Stimulated activated CD8-positive, alpha-beta memory T cell treated with anti-CD3 and anti-CD28 coated beads, Interleukin-4, amount 100 ng/mL, for 24 hours (primary cell): ENCODE data around the gene PRG3.
"Not testable (repeated sequence)": the region's sequence is repeated elsewhere in the genome, so short reads cannot be mapped to it uniquely, and the experiment has no call there.

Experiments
- DNase-seq: peaks from one replicate; pipeline ENCODE4 v3.0.0-alpha.2; 2020; ENCODE audit warnings: low read depth

PRG3 gene

DNA sequence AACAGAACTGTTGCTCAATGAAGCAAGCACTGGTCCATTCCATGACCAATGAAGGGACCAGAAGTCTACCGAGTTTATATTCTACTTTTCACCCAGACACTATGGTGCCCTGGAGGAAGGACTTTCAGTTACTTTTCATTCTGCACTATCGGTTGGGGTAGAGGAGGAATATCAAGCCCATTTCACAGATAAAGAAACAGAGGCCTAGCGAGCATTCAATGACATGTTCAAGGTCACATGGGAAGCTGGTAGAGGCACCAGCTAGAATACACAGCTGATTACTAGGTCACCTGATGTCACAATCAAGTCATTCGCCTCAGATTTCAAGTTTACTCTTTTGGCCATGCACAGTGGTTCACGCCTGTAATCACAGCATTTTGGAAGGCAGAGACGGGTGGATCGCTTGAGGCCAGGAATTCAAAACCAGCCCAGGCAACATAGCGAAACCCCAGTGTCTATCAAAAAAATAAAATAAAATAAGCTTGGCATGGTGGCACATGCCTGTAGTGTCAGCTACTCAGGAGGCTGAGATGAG lies 27.1 kb upstream of the PRG3 start:
- DNase-seq = no peak

DNA sequence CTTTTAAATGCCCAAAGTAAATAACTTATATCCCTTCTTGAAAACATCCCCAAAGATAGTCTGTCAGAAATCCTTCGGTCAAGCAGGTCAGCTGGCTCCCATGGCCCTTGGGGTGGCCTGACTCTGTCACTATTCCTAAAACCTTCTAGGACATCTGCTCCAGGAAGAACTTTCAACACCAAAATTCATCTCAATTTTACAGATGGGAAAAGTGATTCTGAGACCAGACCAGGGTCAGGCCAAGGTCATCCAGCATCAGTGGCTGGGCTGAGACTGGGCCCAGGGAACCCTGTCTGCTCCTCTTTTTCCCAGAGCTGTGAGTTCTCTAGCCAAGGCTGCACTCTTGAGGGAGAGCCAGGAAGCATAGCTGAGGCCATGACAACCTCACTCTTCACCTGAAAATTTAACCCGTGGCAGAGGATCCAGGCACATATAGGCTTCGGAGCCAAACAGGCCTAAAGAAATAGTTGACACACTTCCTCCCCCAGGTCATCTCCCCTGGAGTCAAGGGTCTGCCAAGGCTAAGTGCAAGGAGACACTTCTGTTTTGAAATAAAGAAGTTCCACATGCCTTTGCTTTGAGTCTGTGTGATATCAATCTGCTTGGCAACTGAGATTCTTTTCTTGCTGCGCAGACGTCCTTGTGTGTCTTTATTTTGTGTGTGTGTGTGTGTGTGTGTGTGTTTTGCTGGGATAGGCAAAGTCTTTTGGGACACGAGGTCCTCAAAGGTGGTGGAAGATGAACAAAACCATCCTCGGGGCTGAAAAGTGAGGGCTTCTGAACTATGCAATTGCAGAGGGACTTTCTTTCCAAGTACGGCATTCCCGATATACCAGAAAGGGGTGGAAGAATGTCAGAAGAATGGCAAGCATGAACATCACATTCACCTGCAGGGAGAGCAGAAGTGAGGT lies 26.3 kb upstream of the PRG3 start:
- DNase-seq = no peak

DNA sequence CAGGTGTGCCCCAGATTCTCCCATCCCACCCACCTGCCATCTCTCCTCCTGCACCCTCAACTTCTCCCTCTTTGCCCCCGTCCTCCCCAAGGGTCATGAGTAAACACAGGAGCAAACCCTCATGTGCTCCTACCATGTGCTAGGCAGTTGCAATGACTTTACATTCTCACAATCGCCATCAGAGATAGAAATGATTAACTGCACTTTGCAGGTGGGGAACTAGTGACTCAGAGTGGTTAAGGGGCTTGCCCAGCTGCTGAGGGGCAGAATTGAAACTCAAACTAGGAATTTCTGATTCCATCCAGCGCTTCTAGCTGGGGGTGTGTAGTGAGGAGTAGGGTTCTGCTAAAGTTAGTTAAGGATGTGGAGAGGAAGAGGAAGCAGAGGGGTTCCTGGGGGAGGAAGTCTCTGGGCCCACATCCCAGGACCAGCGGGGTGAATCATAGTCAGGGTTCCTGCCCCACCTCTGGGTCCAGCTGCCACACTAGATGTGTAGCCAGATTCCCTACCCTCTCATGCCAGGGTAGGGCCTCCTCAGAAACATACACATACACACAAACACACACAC lies 25.5 kb upstream of the PRG3 start:
- DNase-seq = no peak

DNA sequence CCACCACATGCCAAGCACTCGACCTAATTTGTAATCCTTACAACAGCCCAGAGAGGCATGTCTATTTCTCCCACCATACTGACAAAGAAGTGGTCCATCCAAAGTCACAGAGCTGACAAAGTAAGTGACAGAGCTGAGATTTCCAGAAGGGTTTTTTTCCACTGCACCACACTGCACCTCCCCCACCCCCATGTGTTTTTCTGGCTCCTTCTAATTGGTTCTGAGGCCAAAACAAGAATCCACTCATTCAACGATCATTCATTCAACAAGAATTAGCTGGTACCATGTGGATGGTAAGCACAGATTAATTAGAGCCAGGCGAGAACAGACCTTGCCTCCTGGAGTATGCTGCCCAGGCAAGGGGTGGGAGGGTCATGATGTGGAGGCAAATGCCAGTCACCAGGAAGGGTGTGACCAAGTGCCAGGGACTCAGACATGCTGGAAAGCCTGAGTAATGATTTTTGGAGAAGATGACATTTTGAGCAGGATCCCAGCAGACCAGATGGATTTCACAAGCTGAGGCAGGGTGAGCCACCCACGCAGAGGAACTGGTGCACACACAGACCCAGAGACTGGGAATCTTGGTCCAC lies 24.4 kb upstream of the PRG3 start:
- no peak for DNase-seq

DNA sequence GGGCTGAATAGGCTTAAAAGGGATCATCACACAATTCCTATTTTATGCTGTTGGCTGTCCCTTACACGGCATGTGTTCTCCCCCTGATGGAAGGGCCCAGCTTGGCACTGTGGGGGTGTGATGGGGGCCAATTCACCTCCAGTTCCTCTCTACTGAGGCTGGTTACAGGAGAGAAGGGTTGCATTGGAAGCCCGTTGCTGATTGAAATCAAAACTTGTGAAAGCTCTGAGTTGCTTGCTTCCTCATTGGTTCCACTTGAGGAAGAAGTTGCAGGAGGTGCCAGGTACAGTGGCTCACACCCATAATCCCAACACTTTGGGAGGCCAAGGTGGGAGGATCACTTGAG lies 22.8 kb upstream of the PRG3 start:
- DNase-seq = no peak

DNA sequence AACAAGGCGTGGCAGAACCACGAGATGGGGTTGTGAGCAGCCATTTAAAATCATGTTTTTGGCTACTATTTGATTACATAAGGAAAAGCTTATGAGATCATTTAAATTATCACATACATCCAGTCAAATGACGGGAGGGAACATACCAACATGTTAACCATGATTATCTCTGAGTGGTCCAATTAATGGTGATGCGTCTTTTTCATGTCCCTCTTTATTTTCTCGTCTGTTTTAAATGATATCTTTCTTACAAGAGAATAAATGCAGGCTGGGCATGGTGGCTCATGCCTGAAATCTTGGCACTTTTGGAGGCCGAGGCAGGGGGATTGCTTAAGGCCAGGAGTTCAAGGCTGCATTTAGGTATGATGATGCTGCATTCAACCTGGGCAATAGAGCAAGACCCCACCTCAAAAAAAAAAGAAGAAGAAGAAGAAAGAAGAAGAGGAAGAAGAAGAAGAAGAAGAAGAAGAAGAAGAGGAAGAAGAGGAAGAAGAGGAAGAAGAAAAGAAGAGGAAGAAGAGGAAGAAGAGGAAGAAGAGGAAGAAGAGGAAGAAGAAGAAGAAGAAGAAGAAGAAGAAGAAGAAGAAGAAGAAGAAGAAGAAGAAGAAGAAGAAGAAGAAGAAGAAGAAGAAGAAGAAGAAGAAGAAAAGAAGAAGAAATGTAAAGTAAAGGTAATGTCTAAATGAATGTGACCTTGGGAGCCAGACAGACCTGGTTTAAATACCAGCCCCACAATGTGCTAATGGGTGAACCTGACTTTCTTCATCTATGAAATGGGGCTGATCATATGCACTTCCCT lies 22.3 kb upstream of the PRG3 start:
- DNase-seq = not testable (repeated sequence)

DNA sequence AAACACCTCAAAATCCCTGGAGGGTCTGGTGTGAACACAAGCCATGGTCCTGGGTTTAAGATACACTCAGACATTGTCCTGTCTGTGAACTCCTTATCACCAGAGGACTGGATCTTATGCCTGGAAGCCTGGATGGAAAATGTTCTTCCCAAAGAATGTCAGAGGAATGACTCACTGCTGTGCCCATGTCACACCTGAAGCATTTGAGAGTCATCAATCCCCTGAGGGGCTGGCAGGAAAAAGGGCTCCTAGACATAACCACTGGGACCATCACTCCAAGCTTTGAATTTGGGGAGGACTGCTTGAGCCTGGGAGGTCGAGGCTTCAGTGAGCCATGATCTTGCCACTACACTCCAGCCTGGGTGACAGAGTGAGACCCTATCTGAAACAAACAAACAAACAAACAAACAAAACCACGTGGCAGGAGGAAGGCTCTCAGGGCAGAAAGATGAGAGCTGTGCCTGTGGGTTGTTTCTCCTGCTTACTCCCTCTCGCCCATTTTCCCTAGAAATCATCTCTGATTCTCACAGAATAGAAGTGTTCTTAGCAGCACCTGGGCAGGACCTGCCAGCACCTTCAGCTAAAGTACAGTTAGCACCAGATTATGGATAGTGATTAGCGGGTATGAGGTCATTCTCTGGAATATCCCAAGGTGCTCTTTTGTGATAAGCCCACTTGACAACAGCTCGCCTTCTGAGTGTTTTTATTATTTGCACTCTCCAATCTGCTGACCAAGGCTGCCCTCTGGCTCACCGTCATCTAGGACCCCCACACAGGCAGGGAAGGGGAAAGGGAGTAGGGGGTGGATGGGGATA lies 21.4 kb upstream of the PRG3 start:
- no peak for DNase-seq

DNA sequence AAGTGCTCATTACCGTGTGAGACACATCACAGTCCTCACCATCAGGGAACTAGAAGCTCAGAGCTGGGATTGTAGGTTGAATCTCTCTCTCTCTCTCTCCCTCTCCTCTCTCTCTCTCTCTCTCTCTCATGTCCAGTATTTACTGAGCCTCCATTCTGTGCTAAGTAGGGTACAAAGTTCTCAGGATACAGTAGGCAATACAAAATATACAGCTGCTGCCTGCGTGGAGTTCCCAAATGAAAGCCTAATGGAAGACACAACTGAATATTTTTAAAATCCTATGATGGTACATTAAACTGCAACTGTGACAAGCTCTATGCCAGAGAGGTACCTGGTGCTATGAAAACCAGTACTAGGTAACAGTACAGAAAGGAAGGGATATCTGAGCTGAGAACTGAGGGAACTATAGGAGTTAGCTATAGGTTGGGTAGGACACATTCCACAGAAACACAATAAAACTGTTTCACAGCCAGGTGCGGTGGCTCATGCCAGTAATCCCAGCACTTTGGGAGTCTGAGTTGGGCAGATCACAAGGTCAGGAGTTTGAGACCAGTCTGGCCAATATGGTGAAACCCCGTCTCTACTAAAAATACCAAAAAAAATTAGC lies 19.1 kb upstream of the PRG3 start:
- DNase-seq = no peak

DNA sequence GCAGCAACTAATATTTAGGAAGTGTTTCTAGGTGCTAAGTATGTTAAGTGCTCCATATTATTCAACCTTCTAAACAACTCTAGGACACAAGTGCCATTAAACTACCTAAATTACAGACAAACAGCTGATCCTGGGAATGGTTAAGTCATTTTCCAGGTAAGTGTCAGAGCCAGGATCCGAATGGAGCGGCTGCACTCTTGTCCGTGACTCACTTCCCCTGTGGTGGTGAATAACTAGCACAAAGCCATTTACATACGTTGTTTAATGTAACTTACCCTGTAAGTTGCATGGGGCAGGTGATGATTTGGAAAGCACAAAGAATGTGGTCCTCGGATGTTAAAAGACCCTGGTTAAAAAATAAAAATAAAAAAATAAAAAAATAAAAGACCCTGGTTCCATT lies 18.3 kb upstream of the PRG3 start:
- no peak for DNase-seq

DNA sequence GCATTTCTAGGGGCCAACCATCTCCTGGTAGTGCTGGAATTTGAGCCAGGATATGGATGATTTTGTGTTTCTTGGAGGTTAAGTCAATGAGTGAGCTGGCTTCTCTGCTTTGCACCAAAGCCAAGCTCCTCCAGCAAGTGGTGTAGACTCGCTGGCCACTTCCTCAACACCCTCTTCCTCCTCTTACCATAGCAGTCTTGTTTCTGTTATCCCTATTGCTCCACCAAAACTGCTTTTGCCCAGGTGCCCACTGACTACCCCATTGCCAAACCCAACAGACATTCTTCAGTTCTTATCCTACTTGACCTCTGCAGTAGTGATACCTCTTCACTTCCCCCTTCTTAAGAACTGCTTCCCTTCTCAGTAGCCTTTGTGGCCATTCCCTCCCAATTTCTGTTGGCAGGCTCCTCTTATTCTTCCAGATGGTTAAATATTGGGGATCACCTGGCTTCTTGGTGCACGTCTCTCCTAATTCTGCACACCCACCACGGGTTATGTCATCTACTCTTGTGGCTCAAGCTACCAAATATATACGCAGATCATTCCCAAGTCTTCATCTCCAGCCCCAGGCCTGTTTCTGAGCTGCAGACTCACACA lies 16.5 kb upstream of the PRG3 start:
- DNase-seq = no peak

DNA sequence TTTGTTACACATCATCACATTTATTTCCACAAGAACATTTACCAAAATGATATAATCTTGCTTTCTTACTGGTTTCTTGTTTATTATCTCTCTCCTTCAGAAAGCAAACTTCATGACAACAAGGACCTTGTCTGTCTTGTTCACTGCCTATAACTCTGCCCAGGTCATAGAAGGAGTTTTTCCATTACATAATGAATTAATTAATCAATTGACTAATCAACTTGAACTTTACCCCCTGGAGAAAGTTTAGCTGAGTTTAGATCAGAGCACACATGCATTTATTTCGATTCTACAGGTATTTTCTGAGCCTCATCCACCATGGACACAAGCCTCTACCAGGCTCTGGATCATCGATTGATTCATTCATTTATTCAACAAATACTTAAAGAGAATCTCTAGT lies 15.8 kb upstream of the PRG3 start:
- DNase-seq = no peak

DNA sequence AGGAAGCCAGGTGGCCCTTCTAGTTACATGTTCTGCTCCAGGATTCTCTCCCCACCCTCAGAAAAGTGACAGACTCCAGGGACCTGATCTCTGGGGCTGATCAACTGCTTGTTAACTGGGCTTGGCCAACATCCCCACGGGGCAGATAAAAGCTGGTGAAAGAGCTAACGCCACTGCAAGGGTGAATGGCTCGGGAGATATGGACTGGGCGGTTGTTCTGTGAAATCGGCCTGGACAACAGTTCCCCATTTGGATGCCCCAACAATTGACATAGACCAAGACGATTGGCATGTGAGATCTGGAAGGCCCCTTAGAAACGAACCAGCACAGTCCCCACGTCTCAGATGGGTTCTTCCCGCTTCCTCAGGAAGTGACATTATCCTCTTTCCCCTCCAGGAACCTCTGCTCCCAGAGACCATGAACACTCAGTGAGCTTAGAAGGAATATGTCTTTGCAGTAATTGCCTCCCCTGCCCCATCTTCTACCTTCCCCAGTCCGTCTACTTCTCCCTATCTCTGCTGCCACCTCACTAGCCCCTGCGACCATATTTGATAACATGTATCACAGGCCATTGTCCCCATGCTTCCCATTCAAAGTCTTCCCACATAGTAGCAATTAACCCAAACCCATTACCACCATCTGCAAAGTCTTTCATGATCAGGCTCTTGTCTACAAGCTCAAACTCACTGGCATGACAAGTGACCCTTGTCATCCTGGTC lies 15.1 kb upstream of the PRG3 start:
- DNase-seq = no peak

DNA sequence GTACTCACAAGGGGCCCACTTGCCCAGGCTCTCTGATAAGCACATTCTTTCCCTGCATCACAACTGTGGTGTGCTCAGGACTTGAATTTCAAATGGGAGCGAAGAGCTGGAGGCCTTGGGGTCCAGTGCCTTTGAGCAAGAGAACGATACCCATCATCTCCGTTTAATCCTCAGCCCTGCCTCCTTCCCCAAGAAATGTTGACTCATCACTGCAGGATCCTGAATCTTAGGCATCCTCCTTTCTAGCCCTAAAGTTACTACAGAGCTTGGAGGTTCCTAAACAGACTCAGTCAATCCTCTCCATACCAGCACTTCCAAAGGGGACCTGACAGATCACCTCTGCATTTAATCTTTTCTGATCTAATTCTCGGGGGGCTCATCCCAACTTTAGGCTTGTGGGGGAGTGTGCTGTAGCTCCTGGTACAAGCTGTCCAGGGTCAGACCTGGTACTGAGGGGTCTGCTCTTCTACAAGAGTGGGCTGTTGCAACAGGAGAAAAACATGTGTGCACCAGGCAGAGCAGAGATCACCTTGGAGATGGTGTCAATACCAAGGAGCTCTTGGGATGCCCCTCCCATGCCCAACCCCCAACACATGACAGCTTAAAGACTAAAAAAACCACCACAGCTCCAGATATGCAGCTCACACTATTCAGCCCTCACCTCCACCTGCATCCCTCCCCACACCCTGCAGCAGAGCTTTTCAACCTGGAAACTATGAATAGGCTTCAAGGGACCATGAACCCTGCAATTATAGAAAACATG lies 13.4 kb upstream of the PRG3 start:
- DNase-seq = no peak

DNA sequence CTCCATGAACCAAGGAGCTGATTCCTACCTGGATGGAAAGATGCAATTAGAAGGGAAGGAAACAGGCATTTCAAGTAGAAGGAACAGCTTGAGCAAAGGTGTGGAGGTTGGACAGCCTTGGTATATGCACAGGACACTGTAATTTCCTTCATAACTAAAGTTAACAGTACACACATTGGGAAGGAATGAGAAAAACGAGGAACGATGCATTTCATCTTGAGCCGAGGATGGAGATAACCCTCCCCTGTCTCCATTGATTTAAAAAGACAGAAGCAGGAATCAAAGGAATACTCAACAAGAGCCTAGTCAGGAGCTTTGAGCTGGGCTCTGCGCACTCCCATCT lies 11.8 kb upstream of the PRG3 start:
- DNase-seq = no peak

DNA sequence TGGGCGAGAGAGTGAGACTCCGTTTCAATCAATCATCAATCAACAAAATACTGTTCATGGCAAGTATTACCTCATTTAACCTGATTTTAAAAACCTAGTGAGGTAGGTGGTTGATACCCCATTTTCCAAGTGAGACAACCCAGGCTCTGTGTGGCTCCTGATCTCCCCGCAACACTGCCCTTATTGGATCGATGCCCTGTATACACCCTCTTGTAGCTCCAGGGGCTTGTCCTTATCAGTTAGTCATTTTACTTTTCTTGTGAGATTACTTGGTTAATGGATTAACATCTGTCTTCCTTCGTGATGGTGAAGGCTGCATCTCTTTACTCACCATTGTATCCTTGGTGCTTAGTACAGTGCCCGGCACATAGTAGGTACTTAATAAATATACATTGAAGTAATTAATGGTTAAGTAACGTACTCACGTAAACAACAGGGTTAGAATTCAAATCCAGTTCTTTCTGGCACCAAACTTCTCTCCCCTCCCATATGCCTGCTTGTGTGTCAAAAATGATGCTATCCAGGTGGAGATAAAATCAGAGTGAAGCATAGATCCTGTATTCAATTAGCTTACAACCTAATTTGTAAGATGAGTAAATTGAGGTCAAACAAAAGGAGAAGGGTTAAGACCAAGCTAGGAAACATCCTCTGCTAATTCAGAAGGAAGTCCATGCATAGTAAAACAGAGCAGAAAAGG lies 11.3 kb upstream of the PRG3 start:
- no peak for DNase-seq

DNA sequence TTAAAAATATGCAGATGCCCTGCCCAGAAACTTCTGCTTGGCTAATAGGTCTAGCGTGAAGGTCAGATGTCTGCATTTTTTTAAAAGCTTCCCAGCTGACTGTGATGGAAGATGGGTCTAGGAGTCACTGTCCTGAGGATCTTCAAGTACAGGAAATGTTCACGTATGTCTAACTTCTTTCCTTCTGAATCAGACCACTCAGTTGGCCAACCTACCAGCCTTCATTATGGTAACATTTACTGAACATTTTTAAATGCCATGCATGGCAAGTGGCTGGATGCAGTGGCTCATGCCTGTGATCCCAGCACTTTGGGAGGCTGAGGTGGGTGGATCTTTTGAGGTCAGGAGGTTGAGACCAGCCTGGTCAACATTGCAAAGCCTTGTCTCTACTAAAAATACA lies 10.6 kb upstream of the PRG3 start:
- no peak for DNase-seq

DNA sequence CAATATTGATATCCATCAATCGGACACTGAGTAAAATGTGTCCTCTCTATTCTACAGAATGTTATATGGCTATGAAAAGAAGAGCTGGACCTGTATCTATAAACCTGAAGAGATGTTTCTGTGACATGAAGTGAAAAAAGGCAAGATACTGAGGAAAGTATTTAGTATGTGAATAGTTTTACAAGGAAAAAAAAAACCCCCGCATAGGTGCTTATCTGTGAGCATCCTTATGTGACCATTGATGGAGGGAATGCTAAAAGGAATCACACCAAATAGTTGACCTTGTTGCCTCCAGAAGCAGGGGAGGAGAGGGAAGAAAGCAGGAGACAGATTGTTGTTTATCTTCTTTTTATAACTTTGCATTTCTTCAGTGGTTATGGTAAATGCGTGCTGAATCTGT lies 10.2 kb upstream of the PRG3 start:
- DNase-seq = no peak

DNA sequence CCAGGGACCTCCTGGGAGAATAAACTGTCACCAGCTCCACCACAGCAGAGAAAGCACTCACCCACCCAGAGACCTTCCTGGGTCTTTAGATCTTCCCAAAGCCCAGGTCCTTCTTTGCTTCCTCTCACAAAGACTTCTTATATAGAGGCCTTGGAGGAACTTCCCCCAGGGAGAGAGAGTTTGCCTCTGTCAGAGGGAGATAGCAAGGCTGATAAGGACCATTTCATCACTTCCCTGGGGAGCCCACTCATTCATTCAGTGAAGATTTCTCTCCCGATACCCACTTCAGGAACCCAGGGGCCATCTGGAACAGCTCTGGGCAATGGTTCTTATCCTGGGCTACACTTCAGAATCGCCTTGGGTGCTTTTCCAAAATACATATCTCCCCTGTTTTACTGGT lies 9.6 kb upstream of the PRG3 start, which contains the start of gene PRG2:
TSS of gene PRG2 (minus strand) at position 116 of the 400 bp plus-strand sequence. CDS start 706 bp downstream, outside the sequence.
- DNase-seq = no peak
